ENCODE results near the gene MTARC2.

GRCh38 chr1:220764757-220765156 is 16.6 kb downstream of the MTARC2 start:
- TF ChIP-seq ZBTB7A (CRISPR knock-in tag; IDR thresholded peaks at IDR 0.05) (no peak), EZH2 (conservative IDR thresholded peaks at IDR 0.05; ENCODE audit: low read depth, low read length) (no peak)

Measured in HepG2 (cell line).